ENCODE results near the gene RASA2.

- no peak for TF ChIP-seq CTCF (conservative IDR thresholded peaks at IDR 0.05)
- TF ChIP-seq EZH2 (IDR thresholded peaks at IDR 0.05; ENCODE audit: low read depth), result no peak
Observed at GRCh38 chr3:141459008-141459407, 27.8 kb upstream of the RASA2 start.

All from PC-9 (cell line).